SU-DHL-6 (cell line): Measurements from ENCODE around the gene CLDN7.
A peak's percentile ranks its signal among the peaks of the same experiment; 100 is the strongest.
"Not testable (repeated sequence)": the region's sequence is repeated elsewhere in the genome, so short reads cannot be mapped to it uniquely, and the experiment has no call there.

ENCODE experiments used
- H2AFZ ChIP-seq: fragments of 200-600 bp; sonication (generic); 2 replicates; pipeline ENCODE4 v1.6.1; 2014; ENCODE audit warnings: low read depth, mild to moderate bottlenecking, moderate library complexity, mixed read lengths, antibody characterized with exemption, low read length; ENCODE audit not compliant: severe bottlenecking
- H3F3A ChIP-seq: fragments of 200-600 bp; shearing (Covaris generic); 2 replicates; pipeline ENCODE4 v1.6.0; 2016; ENCODE audit warnings: antibody characterized with exemption, mild to moderate bottlenecking; ENCODE audit not compliant: insufficient read depth
- H3K27ac ChIP-seq: fragments of 200-600 bp; sonication (generic); 2 replicates; pipeline ENCODE4 v1.5.1; 2016; ENCODE audit warnings: low read depth, mild to moderate bottlenecking, low read length, moderate library complexity, mixed read lengths
- H3K27me3 ChIP-seq: fragments of 200-600 bp; sonication (generic), shearing (Covaris generic); 2 replicates; pipeline ENCODE4 v1.6.0; 2014; ENCODE audit warnings: mild to moderate bottlenecking, low read length
- H3K36me3 ChIP-seq: fragments of 200-600 bp; sonication (generic); 2 replicates; pipeline ENCODE4 v1.6.1; 2014; ENCODE audit warnings: mild to moderate bottlenecking, low read length, mixed read lengths
- H3K4me2 ChIP-seq: fragments of 300-600, 200-600 bp; shearing (Covaris generic), sonication (generic); 2 replicates; pipeline ENCODE4 v1.6.0; 2014; ENCODE audit warnings: low read length, low read depth, mild to moderate bottlenecking; ENCODE audit not compliant: poor library complexity, severe bottlenecking
- H3K4me3 ChIP-seq: fragments of 200-600 bp; sonication (generic); 2 replicates; pipeline ENCODE4 v1.5.1; 2014; ENCODE audit warnings: antibody characterized with exemption, low read length, mild to moderate bottlenecking, mixed read lengths; ENCODE audit not compliant: insufficient read depth, poor library complexity, severe bottlenecking
- H3K79me2 ChIP-seq: fragments of 200-600 bp; sonication (generic); 2 replicates; pipeline ENCODE4 v1.6.1; 2014; ENCODE audit warnings: mild to moderate bottlenecking, low read length, moderate library complexity; ENCODE audit not compliant: insufficient read depth
- H3K9ac ChIP-seq: fragments of 200-600 bp; sonication (generic); 2 replicates; pipeline ENCODE4 v1.7.0; 2014; ENCODE audit warnings: mild to moderate bottlenecking, low read length
- H3K9me2 ChIP-seq: fragments of 200-600 bp; sonication (generic); replicated peaks from 2 replicates; pipeline ENCODE4 v1.6.1; 2014; ENCODE audit warnings: low read length; ENCODE audit not compliant: insufficient read depth
- H3K9me3 ChIP-seq: fragments of 200-600 bp; sonication (generic); 2 replicates; pipeline ENCODE4 v1.6.1; 2014; ENCODE audit warnings: low read length, mixed read lengths; ENCODE audit not compliant: insufficient read depth
- H4K20me1 ChIP-seq: fragments of 200-600 bp; sonication (generic); 2 replicates; pipeline ENCODE4 v1.6.1; 2014; ENCODE audit warnings: low read depth, mild to moderate bottlenecking, antibody characterized with exemption, low read length, moderate library complexity, mixed read lengths
- EZH2phosphoT487 ChIP-seq: fragments of 200-600 bp; sonication (generic), shearing (Covaris generic); conservative IDR thresholded peaks from 2 replicates; pipeline ENCODE4 v1.6.1; 2018; ENCODE audit warnings: mild to moderate bottlenecking, antibody characterized with exemption, low read length, moderate library complexity, mixed read lengths
- TF ChIP-seq, protein P1 (sequence below): fragments of 200-600 bp; sonication (generic); IDR thresholded peaks from one replicate; pipeline ENCODE4 v1.5.1; 2017; ENCODE audit warnings: antibody characterized with exemption, mild to moderate bottlenecking, low read length, moderate library complexity; ENCODE audit not compliant: insufficient read depth, poor library complexity, severe bottlenecking

CLDN7 gene

GRCh38 chr17:7246779-7247178, 15.5 kb downstream of the CLDN7 start:
- H3K27ac ChIP-seq, result no peak overlapping the region
- no peak overlapping the region for H3K4me2 ChIP-seq
- peaks cover 24% of the 10 kb centered on the region for H3F3A ChIP-seq
- TF ChIP-seq, protein P1, sequence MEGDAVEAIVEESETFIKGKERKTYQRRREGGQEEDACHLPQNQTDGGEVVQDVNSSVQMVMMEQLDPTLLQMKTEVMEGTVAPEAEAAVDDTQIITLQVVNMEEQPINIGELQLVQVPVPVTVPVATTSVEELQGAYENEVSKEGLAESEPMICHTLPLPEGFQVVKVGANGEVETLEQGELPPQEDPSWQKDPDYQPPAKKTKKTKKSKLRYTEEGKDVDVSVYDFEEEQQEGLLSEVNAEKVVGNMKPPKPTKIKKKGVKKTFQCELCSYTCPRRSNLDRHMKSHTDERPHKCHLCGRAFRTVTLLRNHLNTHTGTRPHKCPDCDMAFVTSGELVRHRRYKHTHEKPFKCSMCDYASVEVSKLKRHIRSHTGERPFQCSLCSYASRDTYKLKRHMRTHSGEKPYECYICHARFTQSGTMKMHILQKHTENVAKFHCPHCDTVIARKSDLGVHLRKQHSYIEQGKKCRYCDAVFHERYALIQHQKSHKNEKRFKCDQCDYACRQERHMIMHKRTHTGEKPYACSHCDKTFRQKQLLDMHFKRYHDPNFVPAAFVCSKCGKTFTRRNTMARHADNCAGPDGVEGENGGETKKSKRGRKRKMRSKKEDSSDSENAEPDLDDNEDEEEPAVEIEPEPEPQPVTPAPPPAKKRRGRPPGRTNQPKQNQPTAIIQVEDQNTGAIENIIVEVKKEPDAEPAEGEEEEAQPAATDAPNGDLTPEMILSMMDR, result no peak
- TF ChIP-seq EZH2phosphoT487, result no peak
- H2AFZ ChIP-seq, result no peak overlapping the region
- no peaks in the 10 kb centered on the region for H4K20me1 ChIP-seq
- H3K9me2 ChIP-seq, result no peaks in the 10 kb centered on the region
- H3K4me3 ChIP-seq, result no peak overlapping the region
- H3K9me3 ChIP-seq, result no peaks in the 10 kb centered on the region
- H3K27me3 ChIP-seq, result no peaks in the 10 kb centered on the region
- H3K36me3 ChIP-seq, result no peaks in the 10 kb centered on the region; the same call in 1 of the 2 replicates
- H3K79me2 ChIP-seq, result peaks cover 56% of the 10 kb centered on the region
- no peak overlapping the region for H3K9ac ChIP-seq

DNA sequence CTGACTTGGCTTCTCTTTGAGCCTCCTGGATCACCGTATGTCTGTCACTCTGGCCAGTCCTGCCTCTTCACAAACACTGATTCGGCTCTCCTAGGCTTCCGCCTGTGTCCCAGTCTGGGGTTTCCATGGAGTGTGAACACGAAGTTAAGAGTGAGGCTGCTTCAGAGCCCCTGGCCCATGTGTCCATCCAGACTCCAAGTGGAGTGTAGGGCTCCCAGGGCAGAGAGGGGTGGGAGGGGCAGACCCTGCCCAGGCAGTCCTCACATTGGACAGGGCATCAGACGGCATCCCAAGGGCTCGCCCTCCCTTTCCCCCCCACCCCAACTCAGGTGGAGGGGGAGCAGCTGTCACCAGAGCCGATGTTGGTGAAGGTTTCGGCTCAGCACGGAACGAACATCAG, 18.4 kb downstream of the CLDN7 start:
- H3K27ac ChIP-seq, H3K9ac ChIP-seq, H3K9me3 ChIP-seq, H3K9me2 ChIP-seq, H3K4me2 ChIP-seq, H4K20me1 ChIP-seq, H2AFZ ChIP-seq, H3K27me3 ChIP-seq, H3K36me3 ChIP-seq, H3K4me3 ChIP-seq: not testable (repeated sequence)
- peaks cover 45% of the 10 kb centered on the region for H3K79me2 ChIP-seq
- H3F3A ChIP-seq, result peaks cover 45% of the 10 kb centered on the region

DNA sequence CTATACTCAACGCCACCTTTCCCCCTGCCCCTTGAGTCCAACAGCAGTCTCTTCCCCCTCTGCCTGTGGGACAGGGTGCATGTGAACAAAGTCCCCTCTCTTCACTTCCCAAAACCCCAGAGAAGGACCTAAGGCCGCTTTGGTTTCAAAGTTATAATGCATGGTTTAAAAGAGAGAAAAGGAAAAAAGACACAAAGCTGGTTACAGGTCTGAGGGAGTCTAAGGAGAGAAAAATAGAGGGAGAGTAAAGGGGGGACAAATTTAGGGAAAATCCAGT, 18.9 kb downstream of the CLDN7 start:
- Histone ChIP-seq H3K27ac (peak overlapping the region; percentile 84; the same call in 1 of the 2 replicates), H3K4me2 (peak overlapping the region; percentile 92), H3K9me3 (no peaks in the 10 kb centered on the region), H3K79me2 (peaks cover 44% of the 10 kb centered on the region), H3K4me3 (peak overlapping the region; percentile 90), H3K9ac (peak overlapping the region; percentile 97), H3K36me3 (no peaks in the 10 kb centered on the region; the same call in 1 of the 2 replicates), H4K20me1 (no peaks in the 10 kb centered on the region), H3K27me3 (no peaks in the 10 kb centered on the region), H3K9me2 (no peaks in the 10 kb centered on the region), H2AFZ (no peak overlapping the region), H3F3A (peaks cover 45% of the 10 kb centered on the region)
- TF ChIP-seq, protein P1, result no peak
- TF ChIP-seq EZH2phosphoT487, result no peak

- Histone ChIP-seq H3K9ac (peak overlapping the region; percentile 97), H3K4me3 (peak overlapping the region; percentile 90), H3F3A (peaks cover 45% of the 10 kb centered on the region), H4K20me1 (no peaks in the 10 kb centered on the region), H2AFZ (peak overlapping the region; percentile 76), H3K36me3 (no peaks in the 10 kb centered on the region; the same call in 1 of the 2 replicates), H3K4me2 (peak overlapping the region; percentile 92), H3K27me3 (no peaks in the 10 kb centered on the region), H3K27ac (peak overlapping the region; percentile 84), H3K79me2 (peaks cover 39% of the 10 kb centered on the region), H3K9me3 (no peaks in the 10 kb centered on the region), H3K9me2 (no peaks in the 10 kb centered on the region)
- TF ChIP-seq, protein P1, result no peak
- no peak for TF ChIP-seq EZH2phosphoT487
These were observed 19.4 kb downstream of the CLDN7 start for GRCh38 chr17:7242717-7243452.
